ENCODE results near the gene POU3F2. TPM values are rescaled to one million over a fixed set of nuclear protein-coding genes. Genes with fewer than 3 reads are reported as not detected.

Gene POU3F2
- total and polyA plus RNA-seq, 3 donors from 2014 or later = 0.31 to 0.32 (median 0.31) TPM

DNA sequence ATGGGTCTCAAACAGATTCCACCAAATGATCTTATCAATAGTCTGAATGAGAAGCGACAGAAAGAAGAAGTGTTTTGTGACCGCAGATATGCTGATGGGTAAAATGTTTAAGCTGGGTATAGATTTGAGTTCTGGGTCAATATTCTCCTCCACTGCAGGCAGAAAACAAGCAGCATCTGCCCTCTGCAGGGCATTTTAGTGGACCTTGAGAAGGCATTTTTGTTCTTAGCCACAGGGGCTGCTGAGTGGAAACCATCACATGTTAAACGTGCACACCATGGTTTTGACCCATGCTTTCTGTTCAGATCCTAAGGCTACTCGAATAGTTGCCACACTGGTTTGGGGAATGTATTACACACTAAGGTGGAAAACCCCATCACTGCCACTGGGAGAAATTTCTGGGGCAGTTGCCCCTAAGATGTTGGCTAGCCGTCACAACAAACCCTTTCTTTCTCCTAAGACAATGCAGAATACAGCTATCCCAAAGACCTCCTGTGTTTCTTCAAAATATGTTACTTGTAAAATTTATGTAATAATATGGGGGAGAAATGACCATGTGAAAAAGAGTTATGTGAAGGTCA lies 5.5 kb downstream of the POU3F2 start:
- no peaks in the 10 kb centered on the region for H3K9me3 ChIP-seq
- DNase-seq = no peak
- intact Hi-C loops (cut with DNase I; ENCODE audit: low total_unique reads) = no loop called here
- no peak overlapping the region for H3K27ac ChIP-seq
- WGBS, 2 donors = 45 to 62% methylated on average over 5 of the region's 5 CpGs
- TF ChIP-seq POLR2A (IDR thresholded peaks at IDR 0.05) = no peak
- TF ChIP-seq, protein P1, sequence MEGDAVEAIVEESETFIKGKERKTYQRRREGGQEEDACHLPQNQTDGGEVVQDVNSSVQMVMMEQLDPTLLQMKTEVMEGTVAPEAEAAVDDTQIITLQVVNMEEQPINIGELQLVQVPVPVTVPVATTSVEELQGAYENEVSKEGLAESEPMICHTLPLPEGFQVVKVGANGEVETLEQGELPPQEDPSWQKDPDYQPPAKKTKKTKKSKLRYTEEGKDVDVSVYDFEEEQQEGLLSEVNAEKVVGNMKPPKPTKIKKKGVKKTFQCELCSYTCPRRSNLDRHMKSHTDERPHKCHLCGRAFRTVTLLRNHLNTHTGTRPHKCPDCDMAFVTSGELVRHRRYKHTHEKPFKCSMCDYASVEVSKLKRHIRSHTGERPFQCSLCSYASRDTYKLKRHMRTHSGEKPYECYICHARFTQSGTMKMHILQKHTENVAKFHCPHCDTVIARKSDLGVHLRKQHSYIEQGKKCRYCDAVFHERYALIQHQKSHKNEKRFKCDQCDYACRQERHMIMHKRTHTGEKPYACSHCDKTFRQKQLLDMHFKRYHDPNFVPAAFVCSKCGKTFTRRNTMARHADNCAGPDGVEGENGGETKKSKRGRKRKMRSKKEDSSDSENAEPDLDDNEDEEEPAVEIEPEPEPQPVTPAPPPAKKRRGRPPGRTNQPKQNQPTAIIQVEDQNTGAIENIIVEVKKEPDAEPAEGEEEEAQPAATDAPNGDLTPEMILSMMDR (IDR thresholded peaks at IDR 0.05) = no peak
- H3K36me3 ChIP-seq (ENCODE audit: low read depth, missing control alignments) = no peaks in the 10 kb centered on the region
- peaks cover 12% of the 10 kb centered on the region for H3K4me1 ChIP-seq
- H3K4me3 ChIP-seq = no peak overlapping the region
- no peaks in the 10 kb centered on the region for H3K27me3 ChIP-seq

- Histone ChIP-seq H3K36me3 (ENCODE audit: low read depth, missing control alignments) (no peaks in the 10 kb centered on the region), H3K4me3 (no peak overlapping the region), H3K27ac (no peak overlapping the region), H3K27me3 (no peaks in the 10 kb centered on the region), H3K4me1 (peaks cover 11% of the 10 kb centered on the region), H3K9me3 (no peaks in the 10 kb centered on the region)
- 51 to 76% methylated on average over 6 of the region's 6 CpGs for WGBS, 2 donors
- DNase-seq = no peak
- no peak for TF ChIP-seq POLR2A (IDR thresholded peaks at IDR 0.05)
- TF ChIP-seq, protein P1 (IDR thresholded peaks at IDR 0.05) = no peak
- intact Hi-C loops (cut with DNase I; ENCODE audit: low total_unique reads) = no loop called here
Observed at GRCh38 chr6:98840385-98840784, 6.0 kb downstream of the POU3F2 start.

DNA sequence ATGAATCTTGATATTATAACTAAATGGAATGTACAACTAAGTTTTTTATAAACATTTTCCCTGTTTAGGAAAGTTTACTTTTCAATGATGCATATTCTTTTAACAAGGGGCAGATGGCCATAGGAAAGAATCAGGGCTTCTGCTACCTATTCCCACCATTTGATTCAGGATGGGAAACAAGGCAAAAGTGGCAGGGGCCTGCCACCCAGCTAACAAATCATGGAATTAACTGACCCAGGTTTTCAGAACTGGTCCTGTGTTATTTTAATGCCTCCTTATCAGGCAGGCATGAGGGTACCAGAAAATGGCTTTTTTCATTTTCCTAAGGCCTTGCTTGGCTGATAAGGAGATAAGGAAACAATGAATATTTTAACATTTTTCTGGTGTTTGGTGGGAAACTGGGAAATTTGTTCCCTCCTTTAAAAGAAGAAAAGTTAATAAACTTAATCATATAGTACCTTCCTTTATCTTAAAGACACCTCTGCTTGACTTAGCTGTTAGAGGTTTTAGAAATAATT lies 6.7 kb downstream of the POU3F2 start:
- H3K36me3 ChIP-seq (ENCODE audit: low read depth, missing control alignments) = no peaks in the 10 kb centered on the region
- H3K27me3 ChIP-seq = no peaks in the 10 kb centered on the region
- TF ChIP-seq POLR2A (IDR thresholded peaks at IDR 0.05) = no peak
- TF ChIP-seq, protein P1 (IDR thresholded peaks at IDR 0.05) = no peak
- intact Hi-C loops (cut with DNase I; ENCODE audit: low total_unique reads) = no loop called here
- no peak for DNase-seq
- no peak overlapping the region for H3K4me3 ChIP-seq
- no peaks in the 10 kb centered on the region for H3K9me3 ChIP-seq
- no peak overlapping the region for H3K27ac ChIP-seq
- H3K4me1 ChIP-seq = peaks cover 4% of the 10 kb centered on the region

GRCh38 chr6:98841621-98842341 lies 7.4 kb downstream of the POU3F2 start:
- no peaks in the 10 kb centered on the region for H3K36me3 ChIP-seq (ENCODE audit: low read depth, missing control alignments)
- WGBS, 2 donors = 22 to 23% methylated on average over 9 of the region's 9 CpGs
- no peaks in the 10 kb centered on the region for H3K9me3 ChIP-seq
- H3K27me3 ChIP-seq = no peaks in the 10 kb centered on the region
- DNase-seq = no peak
- TF ChIP-seq, protein P1 (IDR thresholded peaks at IDR 0.05) = no peak
- TF ChIP-seq POLR2A (IDR thresholded peaks at IDR 0.05) = no peak
- H3K4me1 ChIP-seq = peaks cover 3% of the 10 kb centered on the region
- H3K4me3 ChIP-seq = no peak overlapping the region
- H3K27ac ChIP-seq = no peak overlapping the region
- intact Hi-C loops (cut with DNase I; ENCODE audit: low total_unique reads) = no loop called here
